B cell (primary cell): ENCODE data around the gene ERO1B. TPM values are rescaled to one million over a fixed set of nuclear protein-coding genes. Genes with fewer than 3 reads are reported as not detected.
A peak's percentile ranks its signal among the peaks of the same experiment; 100 is the strongest.

Source experiments
- ATAC-seq: fragments of 200-7000 bp; cut with Tn5 transposase; one replicate; pipeline ENCODE4 v1.10.0; 2021; ENCODE audit warnings: low read depth, mild to moderate bottlenecking, moderate number of reproducible peaks, moderate library complexity
- CTCF ChIA-PET: fragments of 350-600 bp; sonication (Branson Sonifier 250); formaldehyde crosslinking; loops from one replicate; lab custom pipeline; 2021; ENCODE audit warnings: antibody characterized with exemption, inconsistent platforms; lab: Charles Lee
- POLR2A ChIA-PET: fragments of 350-600 bp; sonication (Branson Sonifier 250); formaldehyde crosslinking; loops from one replicate; lab custom pipeline; 2021; ENCODE audit warnings: antibody characterized with exemption; lab: Charles Lee
- DNase-seq: peaks from one replicate; pipeline ENCODE4 v3.0.0; 2013
- H2AFZ ChIP-seq: 2 replicates; pipeline ENCODE4 v1.6.1; 2012; ENCODE audit warnings: mild to moderate bottlenecking, low read depth, low read length; ENCODE audit not compliant: insufficient read depth, poor library complexity, severe bottlenecking
- H3K27ac ChIP-seq, 2 donors: 1 replicate in 1 of 2; 2 replicates in 1 of 2; pipeline ENCODE4 v1.5.1; 2012 to 2013; ENCODE audit warnings: low read length in 2 of 2, mild to moderate bottlenecking in 2 of 2, moderate library complexity in 1 of 2
- H3K27me3 ChIP-seq, 4 experiments: fragments of 200-600 bp in 1 of 4; sonication (generic) in 1 of 4; replicated peaks in 1 of 4; 1 replicate in 2 of 4; 2 replicates in 2 of 4; pipeline versions ENCODE4 v1.6.1 to v1.7.0; 2013 to 2016; ENCODE audit warnings: low read length in 3 of 4, mild to moderate bottlenecking in 2 of 4, mixed read lengths in 1 of 4, moderate library complexity in 1 of 4; ENCODE audit not compliant: insufficient read depth in 4 of 4, control insufficient read depth in 3 of 4; ENCODE audit errors: control extremely low read depth in 1 of 4
- H3K36me3 ChIP-seq, 2 experiments: replicated peaks in 1 of 2; 1 replicate in 1 of 2; 2 replicates in 1 of 2; pipeline versions ENCODE4 v1.6.1 to v1.7.1; 2013; ENCODE audit warnings: low read length in 1 of 2; ENCODE audit not compliant: insufficient read depth in 2 of 2, control insufficient read depth in 1 of 2; ENCODE audit errors: control extremely low read depth in 1 of 2, extremely low read depth in 1 of 2
- H3K4me1 ChIP-seq, 2 donors: fragments of 200-600 bp in 1 of 2; sonication (generic) in 1 of 2; 1 replicate in 1 of 2; 2 replicates in 1 of 2; pipeline versions ENCODE4 v1.5.1 to v1.6.1; 2013 to 2017; ENCODE audit warnings: low read length in 2 of 2; ENCODE audit not compliant: control insufficient read depth in 2 of 2, insufficient read depth in 2 of 2
- H3K4me2 ChIP-seq: replicated peaks from 2 replicates; pipeline ENCODE3; 2012; ENCODE audit warnings: mild to moderate bottlenecking, low read depth, low read length; ENCODE audit not compliant: poor library complexity, severe bottlenecking
- H3K4me3 ChIP-seq, 5 experiments: fragments of 200-600 bp in 1 of 5; sonication (generic) in 1 of 5; 1 replicate in 3 of 5; 2 replicates in 2 of 5; pipeline versions ENCODE4 v1.5.1 to v1.7.0; 2011 to 2016; ENCODE audit warnings: low read length in 4 of 5, mild to moderate bottlenecking in 4 of 5, low read depth in 2 of 5, control low read depth in 1 of 5, moderate library complexity in 1 of 5; ENCODE audit not compliant: insufficient read depth in 1 of 5; ENCODE audit errors: control extremely low read depth in 1 of 5, extremely low read depth in 1 of 5
- H3K79me2 ChIP-seq: fragments of 200-600 bp; sonication (generic); one replicate; pipeline ENCODE4 v1.6.0; 2016; ENCODE audit warnings: low read length; ENCODE audit not compliant: control insufficient read depth, insufficient read depth
- H3K9ac ChIP-seq: fragments of 200-600 bp; sonication (generic); 2 replicates; pipeline ENCODE4 v1.6.1; 2017; ENCODE audit warnings: mild to moderate bottlenecking, low read length, moderate library complexity
- H3K9me3 ChIP-seq, 3 donors: one replicate each; pipeline versions ENCODE4 v1.6.1 to v1.7.1; 2013; ENCODE audit warnings: low read length in 2 of 3; ENCODE audit not compliant: control insufficient read depth in 2 of 3, insufficient read depth in 1 of 3; ENCODE audit errors: control extremely low read depth in 1 of 3
- H4K20me1 ChIP-seq: 2 replicates; pipeline ENCODE4 v1.6.0; 2012; ENCODE audit warnings: mild to moderate bottlenecking, low read length; ENCODE audit not compliant: insufficient read depth, control insufficient read depth, poor library complexity, severe bottlenecking
- H3K27ac Mint-ChIP-seq: one replicate; pipeline ENCODE4 v1.8.0; 2021; ENCODE audit warnings: mixed read lengths
- H3K27me3 Mint-ChIP-seq: one replicate; pipeline ENCODE4 v1.8.0; 2021; ENCODE audit warnings: mixed read lengths
- H3K4me1 Mint-ChIP-seq: one replicate; pipeline ENCODE4 v1.8.0; 2021; ENCODE audit warnings: mixed read lengths
- H3K4me3 Mint-ChIP-seq: one replicate; pipeline ENCODE4 v1.8.0; 2021; ENCODE audit warnings: mixed read lengths
- H3K9me3 Mint-ChIP-seq: one replicate; pipeline ENCODE4 v1.8.0; 2022; ENCODE audit warnings: mixed read lengths; ENCODE audit not compliant: insufficient read depth
- EZH2 ChIP-seq: IDR thresholded peaks from 2 replicates; pipeline ENCODE4 v1.6.1; 2012; ENCODE audit warnings: borderline replicate concordance, low read depth, mild to moderate bottlenecking, moderate library complexity, low read length; ENCODE audit not compliant: insufficient read depth, poor library complexity, severe bottlenecking
- WGBS: methylation state at CpG from one replicate; pipeline ENCODE4 v1.1.5; 2013; ENCODE audit warnings: missing lambda C conversion rate; ENCODE audit not compliant: insufficient coverage; 5-methylcytosine and 5-hydroxymethylcytosine counted together
- intact Hi-C: fragments of 100-400 bp; cut with micrococcal nuclease; formaldehyde crosslinking; loops from one replicate; pipeline ENCODE4 v1.10.0; 2022
- polyA plus RNA-seq: library from polyadenylated mRNA; depleted of rRNA; stranded (reverse); fragments of >200 nt; gene quantifications from 2 replicates; pipeline ENCODE4 v1.2.3, GENCODE V29; 2012
- total RNA-seq, 2 donors: library from RNA; stranded (reverse); fragments of 120-200 nt in 1 of 2; gene quantifications; 1 replicate in 1 of 2; 2 replicates in 1 of 2; pipeline versions ENCODE4 v1.2.3 to v1.2.4, GENCODE V29; 2013 to 2022
- TF ChIP-seq, protein P1 (sequence below): fragments of 200-600 bp; IDR thresholded peaks from one replicate; pipeline ENCODE4 v1.8.0; 2022; ENCODE audit warnings: antibody characterized with exemption, mild to moderate bottlenecking

Gene ERO1B
- total and polyA plus RNA-seq, 2 donors (not counting 1 experiment from before 2014, with no cell fraction given), result 5.1 to 25.6 TPM

DNA sequence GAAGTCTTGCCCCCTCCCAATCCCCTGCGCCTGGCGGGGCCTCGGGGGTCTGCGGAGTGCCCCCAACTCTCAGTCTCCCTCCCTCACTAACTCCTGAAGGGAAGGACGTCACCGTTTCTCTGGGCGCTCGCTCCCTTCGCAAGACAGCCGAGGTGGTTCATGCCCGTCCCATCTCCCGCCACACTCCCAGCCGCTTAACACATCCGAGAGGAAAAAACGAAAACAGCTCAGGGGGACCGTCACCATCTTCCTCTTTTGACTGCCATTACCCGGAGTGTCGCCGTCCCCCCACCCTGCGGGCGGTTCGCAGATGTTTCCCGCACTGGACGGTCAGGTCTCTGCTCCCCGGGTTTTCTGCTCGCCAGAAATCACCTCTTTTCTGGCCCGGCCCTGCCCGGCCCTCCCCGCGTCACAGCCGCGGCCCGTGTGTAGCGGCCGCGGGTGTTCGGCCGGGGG is 532 bp downstream of the ERO1B start:
- Histone ChIP-seq H3K4me3 (peak overlapping the region; percentile 53 to 99 (median 94)), H3K4me1 (peaks cover 35% of the 10 kb centered on the region in 2 donors), H3K9ac (peak overlapping the region; percentile 96), H3K79me2 (peaks cover 55% of the 10 kb centered on the region), H3K4me2 (peak overlapping the region; percentile 83), H3K27me3 (no peaks in the 10 kb centered on the region), H3K27ac (peak overlapping the region; percentile 64 to 89), H4K20me1 (peaks cover 13% of the 10 kb centered on the region), H3K36me3 (no peaks in the 10 kb centered on the region), H3K9me3 (peaks cover 0 to 7% (median 0%) of the 10 kb centered on the region in 3 donors), H2AFZ (peak overlapping the region; percentile 95)
- intact Hi-C loops, result loop anchor here (5.0 to 10.0 kb wide), 3 partner anchors 139 to 414 kb away; partner anchors contain the start of genes GPR137B and LYST
- peak overlapping the region; percentile 75 for H3K27ac Mint-ChIP-seq
- peaks cover 59% of the 10 kb centered on the region for H3K4me1 Mint-ChIP-seq
- under 1% methylated on average over 38 of the region's 38 CpGs for WGBS
- POLR2A ChIA-PET, result interaction anchor here (0.6 kb wide), 1 partner anchor 14 kb away, joined by 7 read pairs; no protein-coding TSS in a partner anchor
- H3K9me3 Mint-ChIP-seq, result peaks cover 2% of the 10 kb centered on the region
- peak; percentile 16 for ATAC-seq
- TF ChIP-seq, protein P1, sequence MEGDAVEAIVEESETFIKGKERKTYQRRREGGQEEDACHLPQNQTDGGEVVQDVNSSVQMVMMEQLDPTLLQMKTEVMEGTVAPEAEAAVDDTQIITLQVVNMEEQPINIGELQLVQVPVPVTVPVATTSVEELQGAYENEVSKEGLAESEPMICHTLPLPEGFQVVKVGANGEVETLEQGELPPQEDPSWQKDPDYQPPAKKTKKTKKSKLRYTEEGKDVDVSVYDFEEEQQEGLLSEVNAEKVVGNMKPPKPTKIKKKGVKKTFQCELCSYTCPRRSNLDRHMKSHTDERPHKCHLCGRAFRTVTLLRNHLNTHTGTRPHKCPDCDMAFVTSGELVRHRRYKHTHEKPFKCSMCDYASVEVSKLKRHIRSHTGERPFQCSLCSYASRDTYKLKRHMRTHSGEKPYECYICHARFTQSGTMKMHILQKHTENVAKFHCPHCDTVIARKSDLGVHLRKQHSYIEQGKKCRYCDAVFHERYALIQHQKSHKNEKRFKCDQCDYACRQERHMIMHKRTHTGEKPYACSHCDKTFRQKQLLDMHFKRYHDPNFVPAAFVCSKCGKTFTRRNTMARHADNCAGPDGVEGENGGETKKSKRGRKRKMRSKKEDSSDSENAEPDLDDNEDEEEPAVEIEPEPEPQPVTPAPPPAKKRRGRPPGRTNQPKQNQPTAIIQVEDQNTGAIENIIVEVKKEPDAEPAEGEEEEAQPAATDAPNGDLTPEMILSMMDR, result no peak
- TF ChIP-seq EZH2, result no peak
- peak overlapping the region; percentile 98 for H3K4me3 Mint-ChIP-seq
- H3K27me3 Mint-ChIP-seq, result no peaks in the 10 kb centered on the region
- CTCF ChIA-PET, result interaction anchor here (0.9 kb wide), 1 partner anchor 178 kb away, joined by 3 read pairs; no protein-coding TSS in a partner anchor
- peak; percentile 72 for DNase-seq
